ENCODE measurements around the gene ANGPTL4.
"Not testable (repeated sequence)": the region's sequence is repeated elsewhere in the genome, so short reads cannot be mapped to it uniquely, and the experiment has no call there.

ANGPTL4 gene, protein sequence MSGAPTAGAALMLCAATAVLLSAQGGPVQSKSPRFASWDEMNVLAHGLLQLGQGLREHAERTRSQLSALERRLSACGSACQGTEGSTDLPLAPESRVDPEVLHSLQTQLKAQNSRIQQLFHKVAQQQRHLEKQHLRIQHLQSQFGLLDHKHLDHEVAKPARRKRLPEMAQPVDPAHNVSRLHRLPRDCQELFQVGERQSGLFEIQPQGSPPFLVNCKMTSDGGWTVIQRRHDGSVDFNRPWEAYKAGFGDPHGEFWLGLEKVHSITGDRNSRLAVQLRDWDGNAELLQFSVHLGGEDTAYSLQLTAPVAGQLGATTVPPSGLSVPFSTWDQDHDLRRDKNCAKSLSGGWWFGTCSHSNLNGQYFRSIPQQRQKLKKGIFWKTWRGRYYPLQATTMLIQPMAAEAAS

DNA sequence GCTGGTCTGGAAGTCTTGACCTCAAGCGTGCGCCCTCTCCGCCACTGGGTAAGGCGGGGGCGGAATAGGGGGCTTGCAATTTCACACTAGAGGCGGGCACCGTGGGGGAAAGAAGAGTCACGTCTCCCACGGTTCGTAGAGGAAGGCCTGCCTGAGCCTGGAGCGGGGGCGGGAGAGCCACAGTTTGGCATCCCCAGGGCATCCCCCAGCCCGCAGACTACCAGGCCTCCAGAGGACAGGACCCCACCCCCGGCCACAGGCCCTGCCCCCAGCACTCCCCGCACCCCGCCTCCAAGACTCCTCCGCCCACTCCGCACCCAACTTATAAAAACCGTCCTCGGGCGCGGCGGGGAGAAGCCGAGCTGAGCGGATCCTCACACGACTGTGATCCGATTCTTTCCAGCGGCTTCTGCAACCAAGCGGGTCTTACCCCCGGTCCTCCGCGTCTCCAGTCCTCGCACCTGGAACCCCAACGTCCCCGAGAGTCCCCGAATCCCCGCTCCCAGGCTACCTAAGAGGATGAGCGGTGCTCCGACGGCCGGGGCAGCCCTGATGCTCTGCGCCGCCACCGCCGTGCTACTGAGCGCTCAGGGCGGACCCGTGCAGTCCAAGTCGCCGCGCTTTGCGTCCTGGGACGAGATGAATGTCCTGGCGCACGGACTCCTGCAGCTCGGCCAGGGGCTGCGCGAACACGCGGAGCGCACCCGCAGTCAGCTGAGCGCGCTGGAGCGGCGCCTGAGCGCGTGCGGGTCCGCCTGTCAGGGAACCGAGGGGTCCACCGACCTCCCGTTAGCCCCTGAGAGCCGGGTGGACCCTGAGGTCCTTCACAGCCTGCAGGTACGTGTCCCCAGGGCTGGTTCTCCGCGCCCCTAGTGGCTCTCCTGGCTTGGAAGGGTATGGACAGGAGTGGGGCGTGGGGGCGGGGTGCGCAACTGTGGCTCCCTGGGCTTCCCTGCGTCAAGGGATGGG, at the start of gene ANGPTL4:
Gene ANGPTL4, plus strand, starts transcription at position 353 of the 969 bp plus-strand sequence. Its CDS starts 167 bp downstream, at position 520.
- DNase-seq = no peak

DNA sequence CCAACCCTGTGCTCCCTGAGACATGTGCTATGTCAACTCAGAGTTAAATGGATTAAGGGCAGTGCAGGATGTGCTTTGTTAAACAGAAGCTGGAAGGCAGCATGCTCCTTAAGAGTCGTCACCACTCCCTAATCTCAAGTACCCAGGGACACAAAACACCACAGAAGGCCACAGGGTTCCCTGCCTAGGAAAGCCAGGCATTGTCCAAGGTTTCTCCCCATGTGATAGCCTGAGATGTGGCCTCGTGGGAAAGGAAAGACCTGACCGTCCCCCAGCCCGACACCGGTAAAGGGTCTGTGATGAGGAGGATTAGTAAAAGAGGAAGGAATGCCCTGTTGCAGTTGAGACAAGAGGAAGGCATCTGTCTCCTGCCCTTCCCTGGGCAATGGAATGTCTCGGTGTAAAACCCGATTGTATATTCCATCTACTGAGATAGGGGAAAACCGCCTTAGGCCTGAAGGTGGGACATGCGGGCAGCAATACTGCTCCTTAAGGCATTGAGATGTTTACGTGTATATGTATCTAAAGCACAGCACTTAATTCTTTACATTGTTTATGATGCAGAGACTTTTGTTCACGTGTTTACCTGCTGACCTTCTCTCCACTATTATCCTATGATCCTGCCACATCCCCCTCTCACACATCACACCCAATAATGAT, 48.8 kb upstream of the ANGPTL4 start:
- DNase-seq = not testable (repeated sequence)

DNA sequence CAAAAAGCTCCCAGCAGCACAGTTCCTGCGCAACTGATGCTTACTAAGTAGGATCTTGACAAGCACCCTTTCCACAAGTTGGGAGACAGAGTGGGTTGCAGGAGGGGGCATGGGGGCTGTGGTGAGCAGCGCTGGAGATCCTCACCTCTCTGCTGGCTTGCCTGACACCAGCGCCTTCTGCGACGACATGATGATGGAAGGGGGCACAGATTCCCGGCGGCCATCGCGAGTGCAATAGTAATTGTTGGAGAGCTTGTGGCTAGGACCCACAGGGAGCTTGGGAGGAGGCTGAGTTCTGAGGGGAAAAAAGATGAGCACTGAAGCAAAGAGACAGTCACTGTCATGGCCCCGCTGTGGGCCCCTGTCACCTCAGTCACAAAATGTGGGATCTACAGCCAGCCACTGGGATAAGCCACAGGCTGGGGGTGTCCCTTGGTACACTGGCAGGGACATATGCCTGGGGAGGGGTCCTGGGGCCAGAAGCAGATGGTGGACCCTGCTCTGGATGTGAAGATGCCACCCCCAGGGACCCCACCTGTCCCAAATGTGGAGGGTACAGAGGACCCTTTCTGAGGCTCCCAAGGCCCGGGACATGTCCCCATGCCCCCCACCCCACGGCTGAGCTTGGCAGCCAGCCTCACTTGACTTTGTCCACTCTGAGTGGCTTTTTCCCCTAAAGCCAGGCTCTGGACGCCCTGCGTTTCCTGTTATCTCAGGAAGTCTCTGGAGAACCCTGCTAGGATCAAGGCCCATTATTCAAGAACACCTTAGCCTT, 47.4 kb upstream of the ANGPTL4 start:
- DNase-seq = no peak

DNA sequence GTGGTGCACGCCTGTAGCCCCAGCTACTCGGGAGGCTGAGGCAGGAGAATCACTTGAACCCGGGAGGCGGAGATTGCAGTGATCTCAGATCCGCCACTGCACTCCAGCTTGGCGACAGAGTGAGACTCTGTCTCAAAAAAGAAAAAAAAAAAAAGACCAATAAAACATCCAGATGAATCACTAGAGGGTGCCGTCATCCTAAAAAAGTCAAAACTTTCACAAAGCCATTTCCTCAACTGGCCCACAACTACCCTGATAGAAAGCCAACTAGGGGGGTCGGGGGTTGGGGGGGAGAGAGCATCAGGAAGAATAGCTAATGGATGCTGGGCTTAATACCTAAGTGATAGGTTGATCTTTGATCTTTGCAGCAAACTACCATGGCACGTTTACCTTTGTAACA, 45.1 kb upstream of the ANGPTL4 start:
- DNase-seq = not testable (repeated sequence)

DNA sequence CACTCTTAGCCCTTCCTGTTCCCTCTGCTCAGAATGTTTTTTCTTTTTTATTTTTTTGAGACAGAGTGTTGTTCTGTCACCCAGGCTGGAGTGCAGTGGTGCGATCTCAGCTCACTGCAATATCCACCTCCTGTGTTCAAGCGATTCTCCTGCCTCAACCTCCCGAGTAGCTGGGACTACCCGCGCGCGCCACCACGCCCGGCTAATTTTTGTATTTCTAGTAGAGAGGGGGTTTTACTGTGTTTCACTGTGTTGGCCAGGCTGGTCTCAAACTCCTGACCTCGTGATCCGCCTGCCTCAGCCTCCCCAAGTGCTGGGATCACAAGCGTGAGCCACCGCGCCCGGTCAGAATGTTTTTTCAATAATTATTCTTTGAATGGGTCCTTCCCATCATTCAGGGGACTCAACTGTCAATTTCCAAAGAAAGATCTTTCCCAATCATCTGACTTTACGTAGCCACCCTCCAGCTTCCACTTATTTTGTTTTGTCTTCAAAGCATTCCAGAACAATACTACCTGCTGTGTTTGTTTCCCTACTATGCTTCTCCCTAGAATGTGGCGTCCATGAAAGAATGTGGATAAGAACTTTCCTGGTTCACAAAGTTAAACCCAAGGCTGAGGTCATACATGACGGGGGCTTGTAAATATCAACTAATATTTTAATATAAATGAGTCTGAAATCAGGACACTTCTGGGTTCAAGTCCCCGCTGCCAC, 44.0 kb upstream of the ANGPTL4 start:
- DNase-seq = no peak

DNA sequence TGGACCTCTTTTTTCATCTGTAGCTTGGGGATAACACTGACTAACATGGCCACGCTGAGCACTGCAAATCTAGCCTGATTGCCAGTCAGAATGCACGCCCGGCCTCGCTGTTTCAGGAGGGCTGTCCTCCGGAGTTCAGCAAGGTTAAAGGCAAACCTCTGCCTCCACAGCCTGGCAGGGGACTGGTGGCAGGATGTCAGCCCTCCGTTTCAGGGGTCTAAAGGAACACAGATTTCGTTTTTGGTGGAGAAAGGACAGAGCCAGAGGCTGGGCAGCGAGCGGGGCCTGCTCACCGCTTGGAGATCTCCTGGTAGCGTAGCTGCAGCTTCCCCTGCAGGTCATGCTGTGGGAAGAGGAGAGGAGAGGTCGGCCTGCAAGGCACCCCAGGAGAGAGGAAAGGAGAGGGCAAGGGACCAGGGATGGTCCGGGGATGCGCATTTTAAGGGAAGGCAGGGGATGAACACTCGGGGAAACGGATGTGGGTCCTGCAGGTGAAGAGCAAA, 43.3 kb upstream of the ANGPTL4 start:
- DNase-seq = peak; percentile 10

DNA sequence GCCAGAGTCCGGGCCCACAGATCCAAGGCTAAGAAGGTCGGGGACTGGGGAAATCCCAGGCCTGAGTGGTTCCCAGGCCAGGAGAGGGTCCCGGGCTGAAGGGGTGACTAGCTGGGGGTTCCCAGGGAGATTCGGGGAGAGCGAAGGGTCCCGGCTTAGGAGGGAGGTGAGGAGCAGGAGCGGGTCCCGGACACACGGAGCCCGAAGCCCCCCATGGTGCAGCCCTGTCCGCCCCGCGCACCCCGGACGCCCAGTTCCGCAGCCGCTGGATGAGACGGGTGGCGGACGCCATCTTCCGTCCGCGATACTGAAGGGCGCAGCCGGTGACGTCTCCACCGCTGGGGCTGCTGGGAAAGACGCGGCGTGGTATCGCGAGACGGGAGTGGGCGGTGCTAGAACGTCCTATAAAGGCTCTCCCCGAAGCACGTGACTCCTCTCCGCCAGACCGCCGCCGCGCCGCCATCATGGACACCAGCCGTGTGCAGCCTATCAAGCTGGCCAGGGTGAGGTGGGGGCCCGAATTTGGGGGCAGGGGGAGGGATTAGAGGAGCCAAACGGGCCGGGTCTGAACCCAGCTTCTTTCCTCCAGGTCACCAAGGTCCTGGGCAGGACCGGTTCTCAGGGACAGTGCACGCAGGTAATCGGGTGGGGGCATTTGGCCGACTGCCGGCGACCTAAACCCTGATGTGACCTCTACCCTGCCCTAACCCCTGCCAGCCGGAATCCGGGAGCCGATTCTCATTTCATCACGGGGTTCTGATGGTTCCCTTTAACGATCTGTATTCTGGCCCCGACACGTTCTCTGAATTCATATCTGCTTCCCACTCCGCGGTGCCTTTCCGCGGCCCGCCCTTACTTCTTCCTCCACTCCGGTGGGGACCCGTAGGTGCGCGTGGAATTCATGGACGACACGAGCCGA, 42.6 kb upstream of the ANGPTL4 start, which contains the start of the genes NDUFA7 and RPS28:
Gene NDUFA7, minus strand, starts transcription at position 309 of the 919 bp plus-strand sequence. Its CDS starts 17 bp downstream, at position 292.
Gene RPS28, plus strand, starts transcription at position 430 of the 919 bp plus-strand sequence. Its CDS starts 35 bp downstream, at position 465.
- DNase-seq = peak; percentile 83

DNA sequence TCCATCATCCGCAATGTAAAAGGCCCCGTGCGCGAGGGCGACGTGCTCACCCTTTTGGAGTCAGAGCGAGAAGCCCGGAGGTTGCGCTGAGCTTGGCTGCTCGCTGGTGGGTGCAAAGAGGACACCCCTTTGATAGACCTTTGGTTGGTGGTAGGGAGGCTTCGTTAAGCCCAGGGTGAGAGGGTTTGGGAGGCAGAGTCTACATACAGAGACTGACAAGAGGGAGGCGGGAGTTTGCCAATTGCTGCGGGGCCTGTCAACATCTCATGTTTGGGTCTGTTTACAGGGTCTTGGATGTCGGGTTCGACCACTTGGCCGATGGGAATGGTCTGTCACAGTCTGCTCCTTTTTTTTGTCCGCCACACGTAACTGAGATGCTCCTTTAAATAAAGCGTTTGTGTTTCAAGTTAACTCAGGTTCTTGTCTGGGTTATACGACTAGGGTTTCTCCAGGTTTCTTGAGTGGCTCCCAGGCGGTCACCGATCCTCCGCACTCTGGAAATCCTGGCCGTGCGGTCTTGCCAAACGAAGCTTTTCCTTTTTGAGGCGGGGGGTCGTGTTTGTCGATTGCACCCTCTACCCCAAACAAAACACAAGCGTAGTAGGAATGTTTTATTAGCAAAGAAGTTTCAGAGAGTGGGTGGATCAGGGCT, 41.8 kb upstream of the ANGPTL4 start:
- DNase-seq = no peak

DNA sequence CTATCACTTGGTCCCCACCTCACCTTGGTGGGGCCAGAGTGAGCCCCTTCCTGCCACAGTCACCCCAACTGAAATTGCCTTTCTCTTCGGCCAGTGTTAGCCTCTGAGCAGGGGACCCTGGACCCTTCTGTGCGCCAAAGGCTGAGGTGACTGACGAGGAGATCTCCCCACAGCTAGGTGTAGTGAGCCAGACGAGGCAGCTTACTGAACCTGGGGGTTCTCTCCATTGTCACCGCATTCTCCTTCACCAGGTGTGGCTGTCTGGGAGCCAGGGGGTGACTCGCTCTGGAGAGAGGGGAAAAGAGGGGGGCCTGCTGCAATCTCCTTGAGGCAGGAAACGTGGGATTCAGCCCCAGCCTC, 41.3 kb upstream of the ANGPTL4 start:
- DNase-seq = no peak

DNA sequence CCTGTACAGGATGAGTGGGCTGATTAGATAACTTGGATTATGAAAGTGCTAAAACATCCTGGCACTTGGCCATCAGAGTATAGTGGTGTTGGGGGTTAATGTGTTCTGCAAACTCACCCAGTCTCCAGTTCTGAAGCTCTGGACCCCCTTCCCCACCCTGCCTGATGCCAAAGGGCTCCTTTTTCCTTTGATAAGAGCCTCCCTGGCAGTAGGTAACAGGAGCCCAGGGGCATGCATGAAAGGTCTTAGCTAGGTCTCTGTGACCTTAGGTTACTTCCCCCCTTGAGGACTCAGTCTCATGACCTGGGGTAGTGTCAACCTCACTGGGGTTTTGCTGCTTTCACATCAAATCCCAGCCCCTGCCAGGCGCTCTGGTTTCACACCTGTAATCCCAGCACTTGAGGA, 40.2 kb upstream of the ANGPTL4 start:
- DNase-seq = no peak

DNA sequence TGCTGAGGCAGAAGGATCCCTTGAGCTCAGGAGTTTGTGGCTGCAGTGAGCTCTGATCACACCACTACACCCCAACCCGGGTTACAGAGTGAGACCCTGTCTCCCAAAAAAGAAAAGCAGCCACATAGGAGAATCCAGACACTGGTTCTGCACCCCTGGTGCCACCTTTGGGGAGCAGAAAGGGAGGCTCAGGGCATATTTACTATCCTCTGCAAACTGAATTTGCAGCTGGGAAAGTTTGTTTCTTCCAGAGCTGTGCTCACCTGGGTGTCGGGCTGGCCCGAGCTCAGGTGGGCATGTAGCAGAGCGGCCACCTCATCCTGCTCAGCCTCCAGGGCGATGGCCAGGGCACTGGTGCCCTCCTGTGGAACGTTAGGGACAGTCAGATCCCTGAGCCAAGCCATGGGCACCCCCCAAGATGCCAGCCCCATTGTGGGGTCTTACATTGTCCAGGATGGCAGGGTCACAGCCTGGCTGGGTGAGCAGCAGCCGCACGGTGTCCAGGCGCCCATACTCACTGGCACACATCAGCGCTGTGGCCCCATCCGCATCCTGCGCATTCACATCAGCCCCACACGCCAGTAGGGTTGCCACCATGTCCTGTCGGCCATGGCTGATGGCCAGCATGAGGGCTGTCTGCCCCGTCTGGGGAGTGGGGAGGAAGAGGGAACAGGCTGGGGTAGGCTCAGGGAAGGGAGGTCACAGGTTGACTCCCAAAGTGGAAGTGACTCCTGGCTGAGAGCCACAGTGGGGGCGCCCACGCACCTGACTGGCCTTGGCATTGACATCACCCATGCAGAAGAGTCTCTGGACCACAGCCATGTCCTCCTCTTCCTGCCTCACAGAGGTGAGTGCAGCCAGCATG, 39.5 kb upstream of the ANGPTL4 start:
- DNase-seq = no peak

DNA sequence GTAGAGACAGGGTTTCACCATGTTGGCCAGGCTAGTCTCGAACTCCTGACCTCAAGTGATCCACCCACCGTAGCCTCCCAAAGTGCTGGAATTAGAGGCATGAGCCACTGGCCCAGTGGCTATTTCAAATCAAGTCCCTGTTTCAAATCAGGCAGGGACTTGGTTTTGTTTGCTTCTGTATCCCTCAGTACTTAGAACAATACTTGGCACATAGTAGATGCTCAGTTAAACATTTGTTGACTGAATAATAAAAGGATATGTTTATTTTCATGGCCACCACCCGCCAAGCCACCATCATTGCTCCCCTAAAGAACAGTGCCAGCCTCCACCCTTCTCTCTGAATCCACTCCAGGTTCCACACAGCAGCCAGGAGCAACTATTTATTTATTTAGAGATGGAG, 38.5 kb upstream of the ANGPTL4 start:
- DNase-seq = no peak

DNA sequence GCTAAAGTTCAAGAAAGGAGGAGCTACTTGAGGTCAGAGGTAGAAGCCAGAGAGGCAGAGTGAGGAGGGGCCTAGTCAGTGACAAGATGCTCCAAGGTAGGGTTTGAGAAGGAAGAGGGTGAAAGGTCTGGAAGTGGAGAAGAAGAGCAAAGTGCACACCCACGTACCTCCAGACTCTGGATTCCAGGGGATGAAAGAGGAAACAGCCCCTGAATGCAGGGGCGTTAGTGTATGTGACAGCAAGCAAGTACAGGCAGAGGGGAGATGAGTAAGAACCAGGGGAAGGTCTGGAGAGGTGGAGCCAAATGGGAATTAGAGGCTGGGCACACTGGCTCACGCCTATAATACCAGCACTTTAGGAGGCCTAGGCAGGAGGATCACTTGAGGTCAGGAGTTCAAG, 34.0 kb upstream of the ANGPTL4 start:
- no peak for DNase-seq

DNA sequence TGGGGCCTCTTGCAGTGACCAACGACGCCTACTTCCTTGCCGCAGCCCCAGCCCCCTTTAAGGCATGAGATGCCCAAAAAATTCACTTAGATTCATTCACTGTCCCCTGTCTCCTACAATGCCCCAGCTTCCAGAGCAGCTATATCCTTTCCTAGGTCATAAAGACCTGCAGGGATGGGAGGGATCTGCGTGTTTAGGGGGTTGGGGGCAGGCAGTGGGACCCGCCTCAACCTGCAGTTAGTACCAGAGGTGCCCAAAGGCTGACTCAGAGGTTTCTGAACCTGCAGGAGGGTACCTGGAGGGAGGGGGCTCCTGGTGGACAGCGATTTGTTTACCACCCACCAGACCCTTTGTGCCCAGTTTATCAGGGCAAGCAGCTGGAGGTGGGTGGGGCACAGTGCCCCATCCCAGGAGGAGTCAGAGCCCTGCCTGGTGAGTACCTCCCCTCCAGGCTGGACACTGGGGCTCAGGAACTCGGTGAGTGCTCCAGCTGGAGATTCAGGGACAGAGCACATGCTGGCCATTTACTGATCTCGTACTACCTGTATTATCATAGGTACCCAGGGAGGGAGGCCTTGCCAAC, 32.6 kb upstream of the ANGPTL4 start:
- no peak for DNase-seq

DNA sequence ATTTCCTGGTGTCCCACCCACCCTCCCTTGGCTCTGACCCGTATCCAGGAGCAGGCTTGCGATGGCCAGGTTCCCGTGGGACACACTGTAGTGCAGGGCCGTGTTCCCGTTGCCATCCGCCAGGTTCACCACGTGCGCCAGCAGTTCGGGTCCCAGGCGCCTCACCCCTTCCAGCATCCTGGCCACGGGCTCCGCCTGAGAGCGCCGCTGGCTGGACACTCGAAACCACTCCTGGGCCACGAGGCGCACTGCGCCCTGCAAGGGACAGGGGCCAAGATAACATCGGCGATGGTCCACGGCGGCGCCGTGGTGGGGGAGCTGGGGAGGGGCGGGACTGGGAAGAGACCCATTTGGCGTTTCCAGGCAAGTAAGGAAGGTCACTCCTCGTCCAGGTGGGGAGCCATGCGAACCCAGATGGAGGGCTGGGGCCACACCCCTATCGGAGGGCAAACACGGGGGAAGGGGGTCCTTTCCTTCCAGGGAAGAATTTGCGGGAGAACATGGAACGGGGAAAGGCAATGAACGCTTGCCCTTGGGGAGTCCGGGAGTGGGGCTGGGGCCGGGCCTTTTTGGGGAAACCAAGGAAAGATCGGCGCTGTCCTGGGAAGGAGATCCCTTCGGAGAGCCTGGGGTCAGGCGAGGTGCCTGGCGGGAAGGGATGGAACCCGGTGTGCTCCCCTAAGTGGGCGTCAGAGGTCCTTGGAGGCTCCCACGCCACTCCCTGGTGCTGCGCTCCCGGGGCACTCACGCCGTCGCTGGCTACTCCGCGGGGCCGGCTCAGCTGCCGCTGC, 30.8 kb upstream of the ANGPTL4 start:
- DNase-seq = no peak

DNA sequence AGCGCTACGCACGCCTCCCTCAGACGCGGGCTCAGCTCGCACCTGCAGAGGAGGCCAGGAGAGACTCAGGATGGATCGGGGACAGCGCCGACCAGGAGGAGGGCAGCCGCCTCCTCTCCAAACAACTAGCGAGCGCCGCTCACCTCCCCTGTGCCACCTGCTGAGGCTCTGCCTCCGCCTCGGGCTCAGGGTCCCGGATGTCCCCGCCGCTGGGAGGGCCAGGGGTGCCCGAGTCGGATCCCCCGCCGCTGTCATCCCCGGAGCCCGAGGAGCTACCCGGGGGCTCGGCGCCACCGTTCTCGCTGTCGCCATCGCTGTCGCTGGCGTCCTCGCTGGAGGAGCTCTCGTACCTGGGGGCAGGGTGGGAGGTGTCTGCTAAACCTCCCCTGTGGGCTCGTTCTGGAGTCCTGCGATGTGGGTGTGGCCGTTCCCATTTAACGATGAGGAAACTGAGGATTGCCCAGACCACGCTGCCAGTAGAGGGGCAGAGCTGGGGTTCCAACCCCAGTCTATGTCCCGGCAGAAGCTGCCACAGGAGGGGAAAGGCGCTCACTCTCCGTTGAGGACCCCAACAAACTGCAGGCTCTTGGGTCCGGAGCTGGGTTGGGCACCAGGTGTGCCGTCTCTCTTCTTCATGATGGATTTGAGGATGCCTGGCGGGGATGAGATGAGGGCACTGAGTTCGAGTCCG, 30.0 kb upstream of the ANGPTL4 start:
- no peak for DNase-seq

All from GF-D8 (cell line).